Panc1 (cell line): Measurements from ENCODE around the gene JPH4. TPM values are rescaled to one million over a fixed set of nuclear protein-coding genes. Genes with fewer than 3 reads are reported as not detected.

ENCODE experiments used
- ATAC-seq: fragments of 200-7000 bp; cut with Tn5 transposase; 2 replicates; pipeline ENCODE4 v1.9.1; 2020; ENCODE audit warnings: mild to moderate bottlenecking, moderate library complexity
- BruUV-seq: library from RNA; stranded (reverse); fragments of 400-500 nt; replicated peaks from 2 replicates; lab custom pipeline; 2021; lab: Mats Ljungman, UMichigan
- CTCF ChIA-PET: fragments of 300-600 bp; sonication (Branson Sonifier 250); formaldehyde crosslinking; loops from one replicate; lab custom pipeline; 2022; ENCODE audit warnings: antibody characterized with exemption; lab: Charles Lee
- POLR2A ChIA-PET: fragments of 300-600 bp; sonication (Branson Sonifier 250); formaldehyde crosslinking; loops from one replicate; lab custom pipeline; 2022; ENCODE audit warnings: antibody characterized with exemption; lab: Charles Lee
- DNase-seq: peaks from one replicate; pipeline ENCODE4 v3.0.0-alpha.2; 2010; ENCODE audit warnings: low read depth, low spot score
- H3K27ac ChIP-seq: 2 replicates; pipeline ENCODE4 v1.5.1; 2011; ENCODE audit warnings: mild to moderate bottlenecking, low read length, inconsistent platforms
- H3K27me3 ChIP-seq: fragments of 200-500 bp; sonication (Bioruptor generic); 2 replicates; pipeline ENCODE4 v1.6.0; 2014; ENCODE audit warnings: low read length, inconsistent platforms; ENCODE audit not compliant: control insufficient read depth, insufficient read depth
- H3K36me3 ChIP-seq: fragments of 200-500 bp; sonication (Bioruptor generic); 2 replicates; pipeline ENCODE4 v1.5.1; 2014; ENCODE audit warnings: inconsistent platforms, mild to moderate bottlenecking, low read length, moderate library complexity; ENCODE audit not compliant: control insufficient read depth, insufficient read depth
- H3K4me1 ChIP-seq: 2 replicates; pipeline ENCODE4 v1.5.1; 2011; ENCODE audit warnings: inconsistent platforms, mild to moderate bottlenecking, low read length, moderate library complexity; ENCODE audit not compliant: control insufficient read depth, insufficient read depth
- H3K4me3 ChIP-seq, 2 experiments: 2 replicates each; pipeline ENCODE4 v1.5.1; 2011 to 2012; ENCODE audit warnings: low read depth in 2 of 2, low read length in 2 of 2, mild to moderate bottlenecking in 2 of 2, inconsistent platforms in 1 of 2, moderate library complexity in 1 of 2
- H3K9me3 ChIP-seq: fragments of 200-500 bp; sonication (Bioruptor generic); 2 replicates; pipeline ENCODE4 v1.5.1; 2014; ENCODE audit warnings: low read depth, mild to moderate bottlenecking, inconsistent platforms, low read length, moderate library complexity; ENCODE audit not compliant: control insufficient read depth, insufficient read depth
- POLR2AphosphoS5 ChIP-seq: IDR thresholded peaks from 2 replicates; pipeline ENCODE4 v1.6.1; 2012; ENCODE audit warnings: mild to moderate bottlenecking, low read depth, low read length, moderate library complexity
- REST ChIP-seq, 2 experiments: IDR thresholded peaks; 2 replicates each; pipeline ENCODE4 v1.6.1; 2011 to 2012; ENCODE audit warnings: low read depth in 2 of 2, control low read depth in 1 of 2, low read length in 1 of 2, mild to moderate bottlenecking in 1 of 2, moderate library complexity in 1 of 2; ENCODE audit not compliant: insufficient read depth in 1 of 2
- SIN3A ChIP-seq: IDR thresholded peaks from 2 replicates; pipeline ENCODE4 v1.6.1; 2012; ENCODE audit warnings: low read depth, mild to moderate bottlenecking, low read length, moderate library complexity, borderline replicate concordance; ENCODE audit not compliant: insufficient read depth
- TCF7L2 ChIP-seq: IDR thresholded peaks from 2 replicates; pipeline ENCODE4 v1.6.1; 2011; ENCODE audit warnings: mild to moderate bottlenecking, low read depth, low read length, inconsistent platforms
- in situ Hi-C: cut with HindIII; loops from 2 replicates; pipeline ENCODE4 v1.10.0; 2016; ENCODE audit warnings: low sequenced_read_pairs, low pct_unique_long_range_greater_than_20kb
- intact Hi-C: fragments of 100-400 bp; cut with micrococcal nuclease; formaldehyde crosslinking; loops from one replicate; pipeline ENCODE4 v1.10.0; 2022; ENCODE audit not compliant: unreplicated experiment
- total RNA-seq: library from RNA; stranded (reverse); gene quantifications from one replicate; pipeline ENCODE4 v1.2.1, GENCODE V29; 2021; ENCODE audit not compliant: unreplicated experiment
- TF ChIP-seq, protein P1 (sequence below): fragments of 450-650 bp; IDR thresholded peaks from 2 replicates; pipeline ENCODE4 v1.5.1; 2017; ENCODE audit warnings: mild to moderate bottlenecking

Gene JPH4
- total RNA-seq, 1 experiment from 2014 or later = 0.05 TPM

DNA sequence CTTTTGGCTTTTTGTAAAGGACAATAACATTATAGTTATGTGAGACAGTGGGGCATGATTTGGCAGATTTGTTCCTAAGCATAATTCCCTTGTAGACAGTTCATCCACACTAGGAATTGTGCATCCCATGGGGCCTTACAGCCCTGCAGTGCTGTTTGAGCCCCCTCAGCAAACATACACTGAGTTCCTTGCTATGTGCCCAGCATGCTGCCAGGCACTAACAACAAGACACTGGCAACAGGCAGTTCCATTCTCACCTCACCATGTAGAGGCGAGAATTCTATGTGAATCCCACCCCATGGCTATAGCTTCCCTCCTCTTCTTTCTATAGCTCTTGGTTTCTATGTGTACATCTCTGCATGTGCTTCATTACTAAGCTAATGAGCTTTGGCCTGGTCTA is 20.6 kb downstream of the JPH4 start:
- ChIA-PET CTCF (interaction anchor here (0.6 kb wide), 1 partner anchor 130 kb away, joined by 4 read pairs; no protein-coding TSS in a partner anchor), POLR2A (no interaction called here)
- Histone ChIP-seq H3K27me3 (no peaks in the 10 kb centered on the region), H3K9me3 (no peaks in the 10 kb centered on the region), H3K36me3 (peaks cover 5% of the 10 kb centered on the region; the same call in 1 of the 2 replicates), H3K4me1 (no peaks in the 10 kb centered on the region), H3K4me3 (no peak overlapping the region), H3K27ac (no peak overlapping the region; the same call in 1 of the 2 replicates)
- TF ChIP-seq TCF7L2 = no peak
- no peak for TF ChIP-seq REST (IDR thresholded peaks at IDR 0.05; ENCODE audit: insufficient read depth in 1 of 2, low read depth in 2 of 2, low read length in 1 of 2)
- TF ChIP-seq, protein P1, sequence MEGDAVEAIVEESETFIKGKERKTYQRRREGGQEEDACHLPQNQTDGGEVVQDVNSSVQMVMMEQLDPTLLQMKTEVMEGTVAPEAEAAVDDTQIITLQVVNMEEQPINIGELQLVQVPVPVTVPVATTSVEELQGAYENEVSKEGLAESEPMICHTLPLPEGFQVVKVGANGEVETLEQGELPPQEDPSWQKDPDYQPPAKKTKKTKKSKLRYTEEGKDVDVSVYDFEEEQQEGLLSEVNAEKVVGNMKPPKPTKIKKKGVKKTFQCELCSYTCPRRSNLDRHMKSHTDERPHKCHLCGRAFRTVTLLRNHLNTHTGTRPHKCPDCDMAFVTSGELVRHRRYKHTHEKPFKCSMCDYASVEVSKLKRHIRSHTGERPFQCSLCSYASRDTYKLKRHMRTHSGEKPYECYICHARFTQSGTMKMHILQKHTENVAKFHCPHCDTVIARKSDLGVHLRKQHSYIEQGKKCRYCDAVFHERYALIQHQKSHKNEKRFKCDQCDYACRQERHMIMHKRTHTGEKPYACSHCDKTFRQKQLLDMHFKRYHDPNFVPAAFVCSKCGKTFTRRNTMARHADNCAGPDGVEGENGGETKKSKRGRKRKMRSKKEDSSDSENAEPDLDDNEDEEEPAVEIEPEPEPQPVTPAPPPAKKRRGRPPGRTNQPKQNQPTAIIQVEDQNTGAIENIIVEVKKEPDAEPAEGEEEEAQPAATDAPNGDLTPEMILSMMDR = no peak
- no peak for TF ChIP-seq SIN3A
- TF ChIP-seq POLR2AphosphoS5 = no peak
- in situ Hi-C loops = no loop called here
- intact Hi-C loops = loop anchor here (2.0 to 10.0 kb wide), 2 partner anchors 79 to 233 kb away; partner anchors contain the start of gene PABPN1
- DNase-seq (no peak), ATAC-seq (no peak)
- no TSS peak for BruUV-seq

DNA sequence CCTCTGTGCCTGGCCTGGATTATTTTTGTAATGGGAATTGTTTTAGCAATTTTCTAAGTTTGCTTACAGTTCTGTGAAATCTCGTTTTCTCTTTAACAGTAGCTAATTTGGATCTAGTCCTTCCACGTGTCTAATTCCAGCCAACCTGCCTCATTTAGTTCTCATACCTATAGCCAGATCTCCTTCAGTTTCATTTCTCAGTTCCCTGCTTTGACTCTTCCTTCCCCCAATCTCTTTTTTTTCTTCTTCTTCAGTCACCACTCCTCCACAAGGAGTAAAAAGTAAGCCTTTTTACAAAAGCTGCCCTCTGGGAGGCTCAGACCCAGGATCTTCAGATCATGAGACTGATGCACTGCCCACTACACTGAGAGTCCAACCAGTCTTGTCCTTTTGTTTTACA is 21.1 kb downstream of the JPH4 start:
- ChIA-PET CTCF (interaction anchor here (0.6 kb wide), 2 partner anchors 32 to 129 kb away, joined by 4 to 10 read pairs; no protein-coding TSS in a partner anchor), POLR2A (no interaction called here)
- no peaks in the 10 kb centered on the region for H3K9me3 ChIP-seq
- ATAC-seq (no peak), DNase-seq (no peak)
- intact Hi-C loops = loop anchor here (10.0 kb wide), 1 partner anchor 233 kb away; the partner anchor contains the start of gene PABPN1
- peak overlapping the region; percentile 75 to 90; a peak in 3 of 4 replicates for H3K4me3 ChIP-seq
- no peaks in the 10 kb centered on the region for H3K27me3 ChIP-seq
- no peaks in the 10 kb centered on the region for H3K4me1 ChIP-seq
- no peak for TF ChIP-seq REST (IDR thresholded peaks at IDR 0.05; ENCODE audit: insufficient read depth in 1 of 2, low read depth in 2 of 2, low read length in 1 of 2)
- no peak for TF ChIP-seq POLR2AphosphoS5
- no peak for TF ChIP-seq TCF7L2
- TF ChIP-seq, protein P1 = no peak
- TF ChIP-seq SIN3A = no peak
- peak overlapping the region; percentile 42; the same call in 1 of the 2 replicates for H3K27ac ChIP-seq
- in situ Hi-C loops = no loop called here
- H3K36me3 ChIP-seq = peaks cover 5% of the 10 kb centered on the region; the same call in 1 of the 2 replicates
- no TSS peak for BruUV-seq
